Stromal cell of bone marrow (primary cell): Measurements from ENCODE around the gene RCOR1.

Experiments used
- DNase-seq: peaks from one replicate; pipeline ENCODE4 v3.0.0-alpha.2; 2012; ENCODE audit warnings: low read depth

RCOR1 gene

DNA sequence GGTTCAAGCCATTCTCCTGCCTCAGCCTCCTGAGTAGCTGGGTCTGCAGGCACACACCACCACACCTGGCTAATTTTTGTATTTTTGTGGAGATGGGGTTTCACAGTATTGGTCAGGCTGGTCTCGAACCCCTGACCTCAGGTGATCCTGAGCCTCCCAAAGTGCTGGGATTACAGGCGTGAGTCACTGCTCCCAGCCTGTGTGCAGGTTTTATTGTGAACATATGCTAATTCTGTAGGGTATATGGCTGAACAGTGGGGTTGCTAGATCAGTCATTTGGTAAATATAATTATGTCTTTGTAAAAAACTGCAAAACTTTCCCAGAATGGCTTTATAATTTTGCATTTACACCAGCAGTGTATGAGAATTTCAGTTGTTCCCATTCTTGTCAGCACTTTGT is 85.9 kb downstream of the RCOR1 start:
- DNase-seq = no peak

DNA sequence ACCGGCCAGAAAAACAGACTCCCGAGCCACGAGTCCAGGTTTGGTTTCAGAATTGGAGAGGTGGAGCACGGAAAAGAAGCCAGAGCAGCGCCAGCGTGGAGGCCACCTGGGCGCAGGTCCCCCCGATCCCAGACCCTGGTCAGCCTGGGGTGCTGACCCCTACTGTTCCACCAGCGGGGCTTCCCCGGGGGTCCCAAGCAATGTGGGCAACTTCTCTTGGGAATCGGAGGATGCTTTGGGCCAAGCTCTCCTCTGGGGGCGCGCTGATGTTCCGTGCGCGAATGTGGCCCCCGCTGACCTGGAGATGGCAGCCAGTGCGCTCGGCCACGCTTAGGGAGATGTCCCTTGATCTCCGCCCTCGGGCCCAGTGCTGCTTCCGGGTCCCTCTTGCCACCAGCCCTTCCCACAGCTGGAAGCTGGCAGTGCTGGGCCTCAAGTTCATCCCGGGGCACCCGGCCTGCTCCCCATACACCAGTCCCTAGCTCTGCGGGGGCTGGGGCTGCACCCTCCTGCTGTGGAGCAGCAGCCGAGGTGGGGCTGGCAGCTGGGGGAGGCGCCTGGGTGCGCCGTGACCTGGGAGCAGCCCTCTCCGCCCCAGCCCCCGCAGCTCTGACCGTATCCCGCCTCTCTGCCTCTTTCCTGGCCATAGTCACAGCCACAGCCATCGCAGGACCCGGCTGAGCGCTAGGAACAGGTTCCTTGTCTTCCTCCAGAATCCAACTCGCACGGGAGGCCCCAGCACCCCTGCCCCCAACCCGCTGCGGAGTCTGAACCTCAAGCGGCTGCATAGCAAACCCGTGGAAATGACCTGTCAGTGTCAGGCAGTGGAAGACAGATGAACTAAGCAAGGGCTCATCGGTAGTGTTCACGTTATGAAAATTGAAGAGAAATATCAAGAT is 91.2 kb downstream of the RCOR1 start:
- DNase-seq = no peak

DNA sequence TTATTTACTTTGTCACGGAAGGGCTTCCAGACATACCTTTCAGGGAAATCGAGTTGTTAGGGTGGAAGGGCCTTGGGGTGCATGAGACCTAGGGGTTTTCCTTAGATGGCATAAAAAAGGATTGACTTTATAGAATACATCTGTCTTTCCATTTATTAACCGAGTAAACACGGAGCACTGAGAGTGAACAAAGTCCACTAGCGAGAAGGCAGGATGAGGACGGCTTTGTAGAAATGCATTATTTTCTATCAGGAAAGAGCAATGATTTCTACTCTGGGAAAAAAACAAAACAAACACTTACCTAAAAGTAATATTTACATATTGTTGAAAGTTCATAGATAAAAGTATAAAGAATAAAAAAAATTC is 91.8 kb downstream of the RCOR1 start:
- DNase-seq = no peak

DNA sequence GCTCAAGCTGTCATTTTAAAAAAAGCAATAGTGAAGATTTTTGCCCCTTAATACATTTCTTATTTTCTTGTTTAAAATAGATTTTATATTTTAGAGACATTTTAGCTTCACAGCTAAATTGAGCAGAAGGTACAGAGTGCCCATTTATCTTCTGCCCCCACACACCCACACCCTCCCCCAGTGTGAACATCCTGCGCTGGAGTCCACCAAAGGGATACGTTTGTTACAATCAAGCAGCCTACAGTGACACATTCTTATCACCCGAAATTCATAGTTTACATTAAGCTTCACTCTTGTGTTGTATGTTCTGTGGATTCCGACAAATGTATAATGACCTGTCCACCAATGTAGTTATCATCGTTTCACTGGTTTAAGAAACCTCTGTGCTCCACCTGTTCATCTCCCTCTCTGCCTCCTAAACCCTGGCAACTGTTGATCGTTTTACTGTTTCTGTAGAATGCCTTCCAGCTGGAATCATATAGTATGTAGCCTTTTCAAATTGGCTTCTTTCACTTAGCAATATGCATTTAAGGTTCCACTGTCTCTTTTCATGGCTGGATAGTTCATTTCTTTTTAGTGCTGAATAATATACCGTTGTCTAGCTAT is 93.8 kb downstream of the RCOR1 start:
- no peak for DNase-seq

DNA sequence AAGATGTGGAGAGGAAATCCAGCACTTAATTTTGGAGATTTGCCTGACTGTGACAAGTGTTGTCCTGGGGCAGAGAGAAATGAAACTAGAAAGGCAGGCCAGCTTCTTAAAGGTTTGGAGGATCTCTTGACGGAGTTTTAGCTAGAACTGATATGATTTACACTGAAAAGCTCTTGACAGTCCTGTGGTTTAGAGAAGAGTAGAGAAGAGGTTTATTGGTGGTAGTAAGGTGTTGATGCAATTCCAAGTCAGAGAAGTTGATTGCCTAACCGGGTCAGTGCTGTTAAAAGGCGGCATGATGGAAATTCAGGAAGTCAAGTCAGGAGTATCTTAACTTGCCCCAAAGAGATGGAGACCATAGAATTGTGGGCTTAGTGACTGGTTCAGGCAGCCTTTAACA is 95.8 kb downstream of the RCOR1 start:
- DNase-seq = no peak

DNA sequence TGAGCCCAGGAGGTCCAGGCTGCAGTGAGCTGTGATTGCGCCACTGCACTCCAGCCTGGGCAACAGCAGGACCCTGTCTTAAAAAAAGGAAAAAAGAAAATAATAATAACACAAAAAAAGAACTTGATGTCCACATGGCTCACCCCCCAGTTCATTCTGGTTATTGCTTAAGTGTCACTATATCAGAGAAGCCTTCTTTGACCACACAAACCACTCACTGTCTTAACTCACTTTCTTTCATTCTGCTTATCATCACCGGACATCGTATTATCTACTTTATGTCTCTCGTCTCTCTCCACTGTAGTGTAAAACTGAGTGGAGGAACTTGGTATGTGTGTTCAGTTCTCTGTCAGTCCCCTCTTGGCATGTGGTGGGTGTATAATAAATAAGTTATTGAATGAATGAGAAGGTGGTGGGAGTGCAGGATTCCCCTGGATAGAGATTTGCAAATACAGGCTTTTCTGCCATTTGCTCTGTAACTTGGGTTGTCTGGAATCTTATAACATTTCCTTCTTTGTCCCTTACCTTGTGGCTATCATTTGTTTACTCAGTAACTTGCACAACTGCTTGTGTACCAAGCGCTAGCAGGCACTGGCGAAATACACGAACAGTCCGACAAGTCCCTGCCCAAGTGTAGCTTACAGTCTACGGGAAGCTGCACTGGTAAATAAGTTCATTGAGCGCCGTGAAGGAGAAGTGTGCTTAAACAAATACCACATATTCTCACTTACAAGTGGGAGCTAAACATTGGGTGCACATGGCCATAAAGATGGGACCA is 98.2 kb downstream of the RCOR1 start:
- DNase-seq = no peak

DNA sequence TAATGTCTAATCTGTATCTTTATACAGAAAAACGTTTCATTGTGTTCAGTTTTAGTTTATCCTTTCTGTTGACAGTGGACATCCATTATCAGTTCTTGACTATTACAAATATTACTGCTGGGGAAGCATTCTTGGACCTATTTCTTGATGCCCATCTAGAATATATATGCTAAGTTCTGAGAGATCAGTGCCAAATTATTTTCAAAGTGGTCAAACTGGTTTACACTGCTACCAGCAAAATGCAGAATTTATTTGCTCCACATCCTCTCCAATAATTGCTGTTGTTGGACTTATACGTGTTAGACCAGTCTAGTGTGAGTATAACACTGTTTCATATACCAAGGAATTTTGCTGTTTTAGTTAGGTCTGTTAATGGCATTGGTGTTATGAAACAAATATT is 99.3 kb downstream of the RCOR1 start:
- no peak for DNase-seq

DNA sequence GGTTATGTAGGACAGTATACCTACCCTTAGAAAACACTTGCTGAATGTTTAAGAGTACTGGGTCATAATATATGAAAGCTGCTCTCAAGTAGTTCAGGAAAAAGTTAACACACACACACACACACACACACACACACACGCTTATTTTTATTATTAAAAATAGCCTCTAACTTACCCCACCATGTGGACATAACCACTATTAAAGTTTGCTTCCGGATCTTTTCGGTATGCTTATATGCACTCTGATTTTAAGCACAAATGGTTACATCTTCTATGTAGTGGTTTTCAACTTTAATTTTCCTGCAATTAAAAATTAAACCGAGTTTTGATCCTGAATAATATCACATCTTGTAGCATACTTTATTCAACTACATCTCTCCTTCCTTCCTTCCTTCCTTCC is 99.9 kb downstream of the RCOR1 start:
- DNase-seq = no peak

DNA sequence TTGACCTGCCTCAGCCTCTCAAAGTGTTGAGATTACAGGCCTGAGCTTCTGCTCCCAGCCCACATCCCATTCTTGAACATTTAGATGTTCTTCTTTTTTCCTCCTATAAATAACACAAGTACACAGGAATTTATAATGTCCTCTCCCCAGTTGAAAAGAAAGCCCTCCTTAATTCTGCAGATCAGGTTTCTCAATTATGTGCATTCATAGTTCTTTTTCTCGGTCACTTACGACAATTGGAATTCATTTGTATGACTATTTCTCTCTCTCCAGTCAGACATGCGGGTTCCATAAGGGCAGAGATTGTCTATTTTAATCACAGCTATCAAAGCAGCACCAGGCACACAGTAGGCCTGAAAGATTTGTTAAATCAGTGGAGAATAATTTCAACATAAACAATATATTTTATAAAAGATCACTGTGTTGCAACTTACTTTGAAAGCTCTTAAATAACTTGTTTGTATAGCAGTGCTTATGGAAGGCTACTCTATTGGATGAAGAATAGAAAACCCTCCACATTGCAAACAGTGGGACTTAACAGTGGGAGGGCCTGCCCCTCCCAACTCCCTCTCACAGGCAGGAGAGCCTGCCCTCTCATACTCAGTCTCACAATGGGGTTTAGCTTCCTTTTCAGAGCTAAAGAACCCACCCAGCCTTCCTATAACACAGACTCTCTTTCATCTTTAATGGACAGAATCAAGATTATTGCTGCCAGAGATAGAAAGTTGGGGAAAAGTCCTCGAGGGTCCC is 100.7 kb downstream of the RCOR1 start:
- no peak for DNase-seq

DNA sequence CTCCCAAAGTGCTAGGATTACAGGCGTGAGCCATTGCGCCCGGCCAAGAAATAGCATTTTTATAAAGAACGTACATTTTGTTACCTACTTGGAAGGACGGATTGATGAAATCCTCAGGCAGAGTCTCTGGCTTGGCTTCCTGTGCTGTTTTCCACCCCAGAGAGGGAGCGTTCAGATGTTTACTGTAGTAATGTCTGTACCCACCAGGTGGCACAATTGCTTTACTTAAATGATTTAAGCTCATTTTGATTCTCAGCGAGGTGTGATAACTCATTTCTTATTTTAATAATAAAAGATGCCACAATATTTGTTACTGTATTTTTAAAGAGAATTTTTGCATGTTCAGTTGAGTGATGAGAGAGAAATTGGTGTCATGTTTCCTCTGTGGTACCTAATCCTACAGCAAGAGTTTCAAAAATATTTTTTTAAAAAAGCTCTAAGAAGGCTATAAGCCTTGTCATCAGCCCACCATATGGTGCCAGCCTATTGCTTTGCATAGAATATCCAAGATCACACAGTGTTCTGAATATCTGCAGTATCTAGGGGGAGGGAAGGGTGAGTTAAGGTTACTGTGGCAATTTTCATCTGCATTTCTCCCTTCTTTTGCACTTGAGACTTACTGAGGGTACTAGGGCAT is 102.2 kb downstream of the RCOR1 start:
- peak; percentile 49 for DNase-seq

DNA sequence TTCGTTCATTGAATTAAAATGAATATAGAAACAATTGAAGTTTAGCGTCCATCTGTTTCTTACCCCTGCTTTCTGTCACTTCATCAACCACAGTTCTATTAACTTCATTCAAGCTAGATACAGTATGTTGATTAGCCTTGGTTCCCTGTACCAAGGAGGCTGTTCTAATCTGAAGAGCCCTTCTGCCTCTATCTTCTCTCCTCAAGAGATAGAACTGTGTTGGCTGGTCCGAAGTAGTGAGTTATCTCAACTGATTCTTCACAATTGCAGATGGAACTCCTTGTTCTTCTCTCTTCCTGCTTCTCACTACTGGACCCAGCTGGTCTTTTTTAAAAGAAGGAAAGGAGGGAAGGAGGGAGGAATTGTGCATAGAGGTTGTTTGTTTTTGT is 102.7 kb downstream of the RCOR1 start:
- DNase-seq = no peak

DNA sequence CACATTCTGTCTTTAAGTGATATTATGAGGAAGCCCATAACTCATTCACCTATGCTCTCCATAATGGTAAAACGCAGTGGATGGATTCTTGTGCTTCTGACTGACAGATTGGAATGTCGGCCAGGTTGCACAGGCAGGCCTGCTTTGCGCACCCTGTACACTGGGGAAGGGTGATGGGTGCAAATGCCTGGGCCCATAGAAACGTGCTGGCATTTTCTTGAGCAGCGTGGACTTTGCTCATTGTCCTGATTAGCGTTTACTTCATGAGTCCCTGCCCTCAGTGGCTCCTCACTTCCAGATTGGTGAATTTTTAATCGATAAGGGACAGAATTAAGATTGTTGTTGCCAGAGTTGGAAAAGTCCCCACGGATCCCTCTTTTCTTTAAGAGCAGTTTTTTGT is 103.9 kb downstream of the RCOR1 start:
- DNase-seq = no peak

DNA sequence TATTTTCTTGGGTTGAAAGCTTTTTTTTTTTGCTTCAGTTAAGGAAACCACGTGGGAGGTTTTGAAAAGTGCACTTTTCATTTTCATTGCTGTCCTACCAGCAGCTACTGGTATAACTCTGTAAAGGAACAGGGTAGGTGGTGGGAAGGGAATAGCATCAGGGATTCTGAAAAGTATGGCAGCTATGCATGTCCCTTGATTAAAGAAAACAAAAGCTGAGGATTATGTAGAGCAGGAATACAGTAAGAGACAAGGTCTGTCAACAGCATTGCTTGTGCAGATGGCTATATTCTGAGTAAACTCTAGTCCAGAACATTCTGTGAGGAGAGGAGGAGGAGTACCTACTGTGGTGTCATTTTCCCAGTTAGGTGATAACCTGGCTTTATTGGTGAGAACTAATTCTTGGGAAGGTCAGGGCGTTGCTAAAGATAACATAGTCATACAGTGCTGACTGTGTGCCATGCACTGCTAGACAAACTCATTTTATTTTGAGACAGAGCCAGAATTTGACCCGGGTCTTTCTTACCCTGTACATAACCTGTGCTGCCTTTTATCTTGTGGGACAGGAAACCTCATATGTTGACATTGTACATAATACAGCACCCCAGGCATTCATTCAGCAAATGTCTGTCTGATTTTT is 104.5 kb downstream of the RCOR1 start:
- DNase-seq = no peak

DNA sequence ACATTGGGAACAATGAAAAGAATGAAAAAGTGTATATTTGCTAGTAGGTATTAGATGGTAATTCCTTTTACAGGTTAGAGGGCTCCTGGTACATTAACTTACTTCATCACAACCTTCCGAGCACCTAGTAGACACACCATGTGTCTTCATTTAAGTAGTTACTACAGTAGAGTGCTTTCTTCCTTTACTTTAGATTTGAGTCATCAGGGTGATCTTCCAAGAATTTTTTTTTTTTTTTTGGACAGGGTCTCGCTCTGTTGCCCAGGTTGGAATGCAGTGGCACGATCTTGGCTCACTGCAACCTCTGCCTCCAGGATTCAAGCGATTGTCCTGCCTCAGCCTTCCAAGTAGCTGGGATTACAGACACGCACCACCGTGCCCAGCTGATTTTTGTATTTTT is 105.1 kb downstream of the RCOR1 start:
- no peak for DNase-seq

DNA sequence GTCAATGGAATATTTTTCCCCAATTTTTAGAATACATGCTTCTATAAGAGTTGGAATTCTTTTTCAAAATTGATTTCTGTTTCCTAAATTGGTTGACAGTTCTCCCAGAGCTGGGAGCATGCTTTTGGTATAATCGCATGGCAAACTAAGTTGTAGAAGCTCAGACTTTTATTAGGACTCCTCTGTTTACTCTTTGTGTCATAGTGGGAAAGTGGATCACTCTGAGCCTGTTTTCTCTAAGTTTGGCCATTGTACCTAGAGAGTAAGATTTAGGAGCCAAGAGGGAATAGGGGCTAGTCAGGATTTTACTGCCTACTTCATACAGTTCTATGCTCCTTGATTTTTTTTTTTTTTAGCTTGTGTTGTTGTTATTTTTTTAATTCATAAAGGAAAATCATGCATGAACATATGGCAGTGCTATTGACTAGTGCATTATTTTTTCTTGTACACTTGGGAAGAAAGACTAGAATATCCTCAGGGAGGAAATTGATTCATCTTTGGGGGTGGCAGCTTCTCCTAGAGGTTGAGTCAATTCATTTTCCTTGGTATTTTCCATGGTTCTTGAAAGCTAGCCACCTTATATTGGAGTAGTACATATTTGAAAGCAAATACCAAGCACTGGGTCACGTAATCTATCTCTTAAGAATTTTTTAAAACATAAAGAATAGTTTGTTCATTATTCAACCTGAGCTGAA is 107.1 kb downstream of the RCOR1 start:
- peak; percentile 27 for DNase-seq

DNA sequence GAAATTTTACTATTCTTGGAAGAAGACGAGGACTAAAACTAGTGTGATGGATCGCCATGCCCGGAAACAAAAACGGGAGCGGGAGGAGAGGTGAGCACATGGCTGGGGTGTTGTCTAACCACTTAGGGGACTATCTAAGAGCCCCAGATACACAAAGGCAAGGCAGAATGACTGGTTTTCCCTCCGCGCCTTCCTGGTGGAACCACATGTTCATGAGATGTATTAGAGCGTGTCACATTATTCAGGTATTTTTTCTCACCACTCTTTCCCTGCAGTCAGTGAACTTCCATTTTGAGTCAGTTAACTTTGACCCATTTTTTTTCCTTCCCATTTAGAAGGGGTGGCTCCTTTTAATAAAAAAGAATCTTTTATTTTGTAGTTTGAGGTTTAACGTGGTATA is 116.0 kb downstream of the RCOR1 start:
- no peak for DNase-seq

DNA sequence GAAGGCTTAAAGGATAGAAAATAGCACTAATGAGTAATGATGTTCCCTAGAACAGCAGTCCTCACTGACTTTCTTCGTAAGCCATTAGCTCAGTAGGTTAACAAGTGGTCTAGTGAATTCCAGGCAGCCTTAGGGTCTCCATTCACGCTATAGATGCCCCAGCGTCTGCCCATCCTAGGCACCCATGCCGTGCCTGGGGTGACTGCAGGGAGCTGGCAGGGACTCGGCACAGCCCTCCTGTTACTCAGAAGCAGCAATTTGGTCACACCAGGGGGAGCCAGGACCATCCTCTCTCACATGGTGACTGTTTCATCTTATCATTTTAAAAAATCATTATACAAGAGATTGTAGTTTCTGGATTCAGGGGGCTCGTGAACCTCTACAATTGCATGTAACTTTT is 118.8 kb downstream of the RCOR1 start:
- no peak for DNase-seq

DNA sequence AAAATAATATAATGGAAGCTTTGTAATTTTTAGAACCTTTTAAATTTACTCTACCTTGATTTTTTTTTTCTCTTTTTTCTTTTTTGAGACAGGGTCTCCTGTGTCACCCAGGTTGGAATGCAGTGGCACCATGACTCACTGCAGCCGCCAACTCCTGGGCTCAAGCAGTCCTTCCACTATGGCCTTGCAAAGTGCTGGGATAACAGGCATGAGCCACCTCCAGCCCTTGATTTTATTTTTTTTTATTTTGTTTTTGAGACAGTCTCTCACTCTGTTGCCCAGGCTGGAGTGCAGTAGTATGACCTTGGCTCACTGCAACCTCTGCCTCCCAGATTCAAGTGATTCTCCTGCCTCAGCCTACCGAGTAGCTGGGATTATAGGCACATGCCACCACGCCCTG is 119.5 kb downstream of the RCOR1 start:
- DNase-seq = no peak

DNA sequence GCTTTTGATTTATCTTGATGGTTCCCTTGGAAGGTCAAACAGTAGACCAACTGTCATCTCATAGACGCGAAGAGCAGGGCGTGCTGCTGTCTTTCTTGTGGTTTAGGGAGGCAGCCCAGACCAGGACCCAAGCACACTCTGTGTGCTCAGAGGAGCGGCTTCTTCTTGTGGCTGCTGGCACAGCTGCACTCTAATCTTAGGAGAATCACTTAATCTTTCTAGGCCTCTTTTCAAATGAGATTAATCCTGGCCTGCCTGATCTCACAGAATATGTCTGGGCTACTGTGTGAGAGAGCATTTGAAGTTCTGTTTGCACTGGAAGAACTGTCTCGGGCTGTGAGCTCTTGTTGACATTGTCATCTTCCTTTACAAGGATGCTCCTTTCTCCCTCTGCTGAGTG is 124.8 kb downstream of the RCOR1 start:
- no peak for DNase-seq

DNA sequence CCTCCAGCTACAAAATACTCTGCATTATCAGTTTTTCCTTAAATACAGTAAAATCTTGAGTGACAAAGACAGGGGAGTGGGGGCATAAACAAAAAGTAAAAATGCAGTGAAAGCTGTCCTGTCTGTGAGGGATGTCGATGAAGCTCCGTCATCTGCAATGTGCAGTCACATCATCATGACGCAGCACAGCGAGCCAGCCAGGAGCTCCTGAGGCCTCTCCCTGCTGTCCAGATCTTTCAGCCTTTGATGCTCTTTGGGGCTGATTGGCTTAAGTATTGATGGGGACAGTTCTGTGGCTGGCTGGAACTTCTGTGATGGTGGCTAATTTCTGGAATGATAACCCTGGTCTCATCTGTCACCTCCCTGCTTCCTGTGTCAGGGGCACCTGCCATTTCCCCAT is 130.2 kb downstream of the RCOR1 start:
- no peak for DNase-seq

DNA sequence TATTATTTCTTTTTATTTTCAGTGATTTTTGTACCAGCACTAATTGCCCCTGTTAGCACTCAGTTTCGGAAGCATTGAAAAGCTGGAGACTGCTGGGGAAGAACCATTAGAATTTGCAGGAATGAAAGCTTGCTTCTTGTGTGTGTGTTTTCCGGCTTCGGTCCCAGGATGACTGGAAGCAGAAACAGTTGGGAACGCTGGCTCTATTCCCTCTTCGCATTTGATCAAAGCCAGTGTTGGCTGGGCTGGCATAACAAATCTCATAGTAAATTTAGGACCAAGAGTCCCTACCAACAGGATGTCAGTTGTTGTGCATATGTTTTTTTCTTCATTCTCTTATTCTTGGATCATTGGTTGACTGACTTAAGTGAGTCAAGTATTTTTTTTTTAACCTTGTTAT is 131.2 kb downstream of the RCOR1 start:
- DNase-seq = no peak
